ENCODE data around the gene ZFTA.
"Not testable (repeated sequence)": the region's sequence is repeated elsewhere in the genome, so short reads cannot be mapped to it uniquely, and the experiment has no call there.

The ZFTA gene

DNA sequence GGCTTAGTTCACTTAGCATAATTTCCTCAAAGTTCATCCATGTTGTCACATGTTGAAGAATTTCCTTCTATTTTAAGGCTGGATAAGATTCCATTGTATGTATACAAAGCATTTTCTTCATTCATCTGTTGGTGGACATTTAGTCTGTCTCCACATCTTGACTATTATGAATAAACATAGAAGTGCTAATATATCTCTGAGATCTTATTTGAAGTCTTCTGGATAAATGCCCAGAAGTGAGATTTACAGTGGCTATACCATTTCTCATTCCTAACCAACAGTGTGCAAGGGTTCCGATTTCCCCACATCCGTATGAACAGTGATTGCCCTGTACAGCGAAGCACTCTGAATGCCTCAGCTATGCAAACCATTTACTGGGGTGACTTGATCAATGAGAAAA, 6.6 kb upstream of the ZFTA start:
- DNase-seq (ENCODE audit: low read depth in 2 of 2), result no peak

DNA sequence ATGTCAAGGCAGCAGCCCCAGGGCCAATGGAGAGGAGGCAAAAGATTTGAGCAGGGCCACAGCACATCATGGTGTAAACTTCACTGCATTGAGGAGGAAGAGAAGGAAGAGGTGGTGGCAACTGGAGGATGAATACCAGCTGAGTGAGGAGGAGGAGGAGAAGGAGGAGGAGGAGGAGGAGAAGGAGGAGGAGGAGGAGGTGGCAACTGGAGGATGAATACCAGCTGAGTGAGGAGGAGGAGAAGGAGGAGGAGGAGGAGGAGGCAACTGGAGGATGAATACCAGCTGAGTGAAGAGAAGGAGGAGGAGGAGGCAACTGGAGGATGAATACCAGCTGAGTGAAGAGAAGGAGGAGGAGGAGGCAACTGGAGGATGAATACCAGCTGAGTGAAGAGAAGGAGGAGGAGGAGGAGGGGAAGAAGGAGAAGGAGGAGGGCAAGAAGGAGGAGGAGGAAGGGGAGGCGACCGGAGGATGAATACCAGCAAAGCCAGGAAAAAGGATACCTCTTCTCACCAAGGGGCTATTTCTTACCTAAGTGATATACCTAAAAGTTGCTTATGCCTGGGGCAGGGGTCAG, 3.3 kb upstream of the ZFTA start:
- not testable (repeated sequence) for DNase-seq (ENCODE audit: low read depth in 2 of 2)

GRCh38 chr11:63770763-63771162, 2.2 kb upstream of the ZFTA start:
- no peak for DNase-seq (ENCODE audit: low read depth in 2 of 2)

GRCh38 chr11:63769714-63770455, 1.3 kb upstream of the ZFTA start:
- no peak for DNase-seq (ENCODE audit: low read depth in 2 of 2)

DNA sequence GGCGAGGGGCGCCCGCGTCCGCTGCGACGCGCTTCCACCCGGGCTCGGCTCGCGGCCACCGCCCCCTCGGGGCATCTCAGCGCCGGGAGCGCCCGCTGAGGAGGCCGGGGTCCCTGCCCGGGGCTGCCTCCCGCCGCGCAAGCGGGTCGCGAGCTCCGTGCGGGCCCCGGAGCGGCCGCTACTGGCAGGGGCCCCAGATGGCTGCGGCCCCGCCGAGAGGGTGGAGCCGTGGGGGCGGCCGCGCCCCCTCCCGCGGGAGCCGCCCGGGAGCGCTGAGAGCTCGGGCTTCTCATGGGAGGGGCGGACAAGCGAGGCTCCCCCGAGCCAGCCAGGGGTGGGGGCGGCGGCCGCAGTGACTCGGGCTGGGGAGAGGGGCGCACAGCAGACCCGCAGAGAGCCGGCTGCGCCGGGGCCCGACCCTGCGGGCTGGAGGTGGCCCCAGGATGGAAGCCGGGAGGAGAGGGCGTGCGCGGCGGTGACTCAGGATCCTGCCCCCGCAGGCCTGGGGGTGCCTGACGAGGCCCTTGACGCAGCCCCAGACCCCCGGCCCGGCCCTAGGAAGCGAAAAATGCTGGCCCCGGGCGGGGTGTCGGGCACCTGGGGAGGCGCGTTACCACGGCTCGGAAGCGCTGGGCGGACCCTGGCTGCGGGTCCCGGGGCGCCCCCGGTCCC, 603 bp upstream of the ZFTA start:
- no peak for DNase-seq (ENCODE audit: low read depth in 2 of 2)

DNA sequence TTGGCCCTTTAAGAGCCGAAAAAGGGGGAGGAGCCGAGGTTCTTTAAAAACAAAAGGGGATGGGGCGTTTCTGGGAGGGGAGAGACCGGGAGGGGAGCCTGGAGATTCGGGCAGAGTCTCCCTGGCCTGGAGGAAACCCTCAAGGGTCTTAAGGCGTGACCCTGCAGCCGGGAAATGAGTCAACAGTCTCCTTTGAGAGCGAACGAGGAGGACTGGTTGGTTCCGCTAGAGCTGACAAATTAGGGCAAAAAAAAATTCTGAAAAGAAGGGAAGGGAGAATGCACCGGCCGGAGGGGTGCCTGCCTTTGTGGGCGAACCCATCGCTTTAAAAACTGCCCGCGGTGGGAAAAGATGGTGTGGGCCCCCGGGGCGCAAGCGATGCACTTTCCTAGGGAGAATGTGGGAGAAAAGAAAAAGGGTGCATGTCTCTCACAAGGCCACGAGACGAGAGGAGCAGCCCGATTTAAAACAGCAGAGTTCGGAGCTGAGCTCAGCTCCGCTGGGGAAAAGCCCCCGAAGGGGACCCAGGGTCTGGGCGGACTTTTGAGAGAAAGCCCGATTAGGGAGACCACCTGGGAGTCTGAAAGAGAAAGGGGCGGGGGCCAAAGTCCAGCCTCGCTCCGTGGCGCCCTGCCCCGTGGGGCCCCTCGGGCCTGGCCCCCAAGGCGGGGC, 874 bp downstream of the ZFTA start:
- no peak for DNase-seq (ENCODE audit: low read depth in 2 of 2)

- DNase-seq (ENCODE audit: low read depth in 2 of 2), result no peak
Observed at GRCh38 chr11:63767267-63767564, 1.4 kb downstream of the ZFTA start.

DNA sequence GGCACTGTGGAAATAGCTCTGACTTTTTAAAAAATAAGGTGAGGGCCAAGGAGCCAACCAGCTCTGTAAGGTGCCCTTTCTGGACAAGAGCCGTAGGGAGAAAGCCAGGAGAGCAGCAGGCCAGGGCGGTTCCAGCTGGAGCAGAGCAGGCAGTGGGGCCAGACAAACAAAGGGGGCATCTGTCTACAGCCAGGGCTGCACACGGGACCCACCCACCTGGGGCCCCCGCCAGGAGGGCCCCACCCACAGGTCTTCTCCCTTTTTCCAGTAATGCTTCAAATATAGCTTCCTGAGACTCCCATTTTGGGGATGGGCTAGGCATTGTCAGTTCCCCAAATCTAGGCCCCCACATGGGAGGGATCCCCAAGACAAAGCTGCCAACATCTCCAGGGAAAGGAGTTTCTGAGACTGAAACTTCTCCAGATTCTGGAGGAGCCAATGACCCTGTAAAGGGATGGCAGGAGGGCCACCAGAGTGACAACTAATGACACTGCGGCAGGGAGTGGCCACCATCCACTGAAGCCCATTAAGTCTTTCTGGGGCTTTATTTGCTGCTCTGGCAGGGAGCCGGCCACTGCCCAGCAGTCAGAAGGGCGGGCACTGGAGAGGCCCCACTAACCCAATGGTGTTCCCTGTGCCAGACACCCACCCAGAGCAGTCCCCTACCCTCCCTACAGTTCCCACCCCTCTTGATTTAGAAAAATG, 1.9 kb downstream of the ZFTA start:
- DNase-seq (ENCODE audit: low read depth in 2 of 2), result no peak

DNA sequence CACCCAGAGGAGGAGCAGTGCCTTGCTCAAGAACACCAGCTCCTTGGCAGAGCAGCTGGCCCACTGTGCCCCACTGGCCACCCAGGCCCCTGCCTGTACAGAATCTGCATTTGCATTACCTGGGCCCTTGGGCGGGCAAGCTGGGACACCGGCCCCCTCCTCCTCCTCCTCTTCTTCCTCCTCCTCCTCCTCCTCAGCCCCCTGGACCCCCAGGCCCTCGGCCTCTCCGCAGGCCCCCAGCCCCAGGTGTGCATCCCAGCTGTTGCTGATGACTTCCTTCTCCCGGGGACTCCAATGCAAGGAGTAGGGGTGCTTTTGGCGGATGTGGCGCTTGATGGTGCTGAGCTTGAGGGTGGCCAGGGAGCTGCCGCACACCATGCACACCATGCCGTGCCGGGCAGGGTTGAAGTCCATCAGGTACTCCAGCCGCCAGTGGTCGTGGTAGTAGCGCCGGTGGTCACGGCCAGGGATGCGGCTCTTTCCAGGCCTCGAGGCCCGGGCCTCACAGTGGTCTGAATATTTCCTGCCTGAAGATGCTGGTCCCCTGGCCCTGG, 2.8 kb downstream of the ZFTA start:
- DNase-seq (ENCODE audit: low read depth in 2 of 2), result no peak

GRCh38 chr11:63764679-63765647, 3.6 kb downstream of the ZFTA start:
- DNase-seq (ENCODE audit: low read depth in 2 of 2), result no peak

DNA sequence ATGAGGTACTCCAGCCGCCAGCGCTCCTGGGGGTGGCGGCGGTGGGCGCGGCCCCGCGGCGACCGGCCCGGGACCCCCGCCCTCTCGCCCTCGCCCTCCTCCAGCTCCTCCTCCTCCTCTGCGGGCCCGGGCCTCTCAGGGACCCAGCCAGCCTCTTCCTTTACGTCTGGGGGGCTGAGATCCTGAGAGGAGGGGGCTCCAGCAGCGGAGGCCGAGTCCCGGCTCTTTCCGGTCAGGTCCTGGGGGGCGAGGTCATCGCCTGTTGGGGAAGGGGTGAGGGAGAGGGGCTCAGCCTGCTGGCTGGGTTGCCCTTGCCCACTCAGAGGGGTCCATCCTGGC, 4.3 kb downstream of the ZFTA start:
- no peak for DNase-seq (ENCODE audit: low read depth in 2 of 2)

GRCh38 chr11:63763496-63764339, 4.9 kb downstream of the ZFTA start:
- no peak for DNase-seq (ENCODE audit: low read depth in 2 of 2)

DNA sequence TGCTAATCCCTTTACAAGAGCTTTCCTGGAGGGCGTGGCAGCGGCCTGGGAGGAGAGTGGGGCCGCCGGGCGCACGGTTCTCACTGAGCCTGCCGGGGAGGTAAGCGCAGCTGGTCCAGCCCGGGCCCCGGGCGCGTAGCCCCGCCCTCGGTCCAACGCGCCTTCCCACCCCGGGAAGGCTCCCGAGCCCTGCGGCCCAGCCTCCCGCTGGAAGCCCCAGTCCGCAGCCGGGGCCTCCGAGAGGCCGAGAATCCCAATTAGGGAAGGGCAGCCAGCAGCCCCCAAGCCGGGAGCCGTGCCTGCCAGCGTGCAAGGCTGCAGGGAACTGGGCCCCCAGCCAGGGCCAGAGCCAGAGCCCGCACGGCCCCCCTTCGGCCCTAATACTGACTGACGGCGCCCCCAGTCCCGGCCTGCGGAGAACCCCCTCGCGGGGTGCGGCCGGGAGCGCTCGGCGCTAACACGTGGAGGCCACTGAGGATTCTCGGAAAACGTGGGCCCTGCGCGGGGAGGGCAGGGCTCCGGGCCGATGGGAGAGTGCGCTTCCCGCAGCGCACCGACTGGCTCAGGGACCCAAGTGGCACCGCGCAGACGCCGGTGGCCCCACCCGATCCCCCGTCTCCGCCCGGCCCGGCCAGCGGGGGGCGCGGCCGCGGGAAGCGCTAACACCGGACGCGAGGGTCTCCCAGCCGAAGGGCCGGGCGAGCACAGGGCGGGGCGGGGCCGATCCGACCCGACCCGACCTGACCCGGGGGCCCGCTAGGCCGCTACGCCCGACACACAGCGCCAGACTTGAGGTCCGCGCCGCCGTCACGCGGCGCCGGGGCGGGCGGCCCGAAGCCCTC, 5.7 kb downstream of the ZFTA start:
- DNase-seq (ENCODE audit: low read depth in 2 of 2), result no peak

- no peak for DNase-seq (ENCODE audit: low read depth in 2 of 2)
Observed at GRCh38 chr11:63761931-63762653, 6.5 kb downstream of the ZFTA start.

DNA sequence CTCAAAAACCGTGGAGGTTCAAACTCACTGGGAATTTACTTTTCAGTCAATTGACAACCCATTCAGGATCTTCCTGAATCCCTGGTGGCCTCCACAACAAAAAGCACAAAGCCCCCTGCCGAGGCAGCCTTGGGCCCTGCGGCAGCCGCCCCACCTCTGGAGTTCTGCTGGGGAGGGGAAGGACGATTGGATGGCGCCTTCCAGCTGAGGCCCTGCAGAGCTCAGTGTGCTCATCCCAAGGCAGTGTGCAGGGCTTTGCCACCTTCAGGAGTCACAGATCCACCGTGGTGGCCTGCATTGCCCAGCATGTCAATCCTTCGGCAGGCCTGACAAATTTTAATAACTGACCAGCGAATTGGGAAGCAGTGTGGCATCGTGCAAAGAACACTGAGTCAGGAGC, 7.4 kb downstream of the ZFTA start:
- DNase-seq (ENCODE audit: low read depth in 2 of 2), result no peak

DNA sequence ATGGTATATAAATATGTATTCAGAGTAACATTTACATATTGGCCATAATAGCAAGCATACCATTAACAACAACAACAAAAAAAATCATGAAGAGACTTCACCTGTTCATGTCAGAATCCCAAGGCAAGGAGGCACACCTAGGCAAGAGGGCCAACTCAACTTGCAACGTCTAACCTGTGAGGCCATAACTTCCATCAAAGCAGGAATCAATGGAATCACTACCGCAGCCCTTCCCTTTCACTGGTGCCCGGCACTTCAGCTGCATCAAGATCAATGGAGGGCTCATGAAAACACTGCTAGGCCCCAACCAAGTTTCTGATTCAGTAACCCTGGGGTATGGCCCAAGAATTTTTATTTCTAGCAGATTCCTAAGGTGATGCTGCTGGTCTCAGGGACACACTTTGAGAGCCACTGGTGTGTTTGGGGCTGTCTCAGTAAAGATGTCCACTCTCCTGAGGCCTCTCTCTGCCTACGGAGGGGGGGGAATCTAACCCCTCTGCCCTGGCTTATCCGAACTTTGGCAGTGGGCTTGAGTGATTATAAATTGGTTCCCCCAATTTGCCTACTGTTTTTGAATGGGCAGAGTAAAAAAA, 8.0 kb downstream of the ZFTA start:
- DNase-seq (ENCODE audit: low read depth in 2 of 2), result no peak

GRCh38 chr11:63756919-63757761, 11.4 kb downstream of the ZFTA start:
- no peak for DNase-seq (ENCODE audit: low read depth in 2 of 2)
